ENCODE results near the gene PASK.

GRCh38 chr2:241088376-241088775 is 60.9 kb downstream of the PASK start:
- no peak for TF ChIP-seq CTCF (conservative IDR thresholded peaks at IDR 0.05 in 1 of 2, IDR thresholded peaks at IDR 0.05 in 1 of 2; ENCODE audit: low read depth in 1 of 2, low read length in 2 of 2)
- no peak for TF ChIP-seq EZH2 (IDR thresholded peaks at IDR 0.05; ENCODE audit: low read length, missing control alignments)
